HG02798 (cell line): ENCODE results near the gene CXorf49B.
"Not testable (repeated sequence)": the region's sequence is repeated elsewhere in the genome, so short reads cannot be mapped to it uniquely, and the experiment has no call there.

Experiments
- ATAC-seq: cut with Tn5 transposase; IDR thresholded peaks from one replicate; pipeline ENCODE4 v1.9.1; 2021; ENCODE audit warnings: mild to moderate bottlenecking; ENCODE audit not compliant: unreplicated experiment, poor library complexity

Gene CXorf49B

GRCh38 chrX:71763049-71763448 is at the start of gene CXorf49B:
TSS of gene CXorf49B (plus strand) at chrX:71763349. CDS start at chrX:71763424, 75 bp downstream.
- ATAC-seq: not testable (repeated sequence)

- ATAC-seq: not testable (repeated sequence)
Measured at GRCh38 chrX:71714064-71714463, 49.1 kb upstream of the CXorf49B start.

- ATAC-seq: not testable (repeated sequence)
Measured at GRCh38 chrX:71715551-71715950, 47.6 kb upstream of the CXorf49B start.

- not testable (repeated sequence) for ATAC-seq
Measured at GRCh38 chrX:71716323-71716722, 46.8 kb upstream of the CXorf49B start.

- ATAC-seq: not testable (repeated sequence)
Measured at GRCh38 chrX:71718185-71718584, 45.0 kb upstream of the CXorf49B start, which contains the start of gene CXorf49. TSS of gene CXorf49 (minus strand) at chrX:71718285. CDS start at chrX:71718151, 134 bp downstream.

- not testable (repeated sequence) for ATAC-seq
Measured at GRCh38 chrX:71719195-71719594, 44.0 kb upstream of the CXorf49B start.

- not testable (repeated sequence) for ATAC-seq
Measured at GRCh38 chrX:71720289-71720886, 42.8 kb upstream of the CXorf49B start.

GRCh38 chrX:71760688-71761281 is 2.4 kb upstream of the CXorf49B start:
- ATAC-seq: not testable (repeated sequence)

GRCh38 chrX:71764832-71765231 is 1.7 kb downstream of the CXorf49B start:
- ATAC-seq: not testable (repeated sequence)

GRCh38 chrX:71765613-71766012 is 2.5 kb downstream of the CXorf49B start:
- not testable (repeated sequence) for ATAC-seq

- ATAC-seq: not testable (repeated sequence)
Measured at GRCh38 chrX:71767134-71767533, 4.0 kb downstream of the CXorf49B start.

GRCh38 chrX:71778322-71778721 is 15.2 kb downstream of the CXorf49B start:
- peak; percentile 52 for ATAC-seq

GRCh38 chrX:71782225-71782949 is 19.2 kb downstream of the CXorf49B start:
- not testable (repeated sequence) for ATAC-seq

GRCh38 chrX:71782950-71783299 is 19.8 kb downstream of the CXorf49B start:
- ATAC-seq: not testable (repeated sequence)

- peak; percentile 46 for ATAC-seq
Measured at GRCh38 chrX:71783569-71784347, 20.6 kb downstream of the CXorf49B start.

- ATAC-seq: peak; percentile 75
Measured at GRCh38 chrX:71784348-71784983, 21.3 kb downstream of the CXorf49B start.

GRCh38 chrX:71806450-71806849 is 43.3 kb downstream of the CXorf49B start:
- not testable (repeated sequence) for ATAC-seq

- ATAC-seq: no peak
Measured at GRCh38 chrX:71809886-71810285, 46.7 kb downstream of the CXorf49B start.

- ATAC-seq: no peak
Measured at GRCh38 chrX:71814123-71814912, 51.2 kb downstream of the CXorf49B start.
